GM12878 (cell line): ENCODE measurements around the gene TLX2. TPM values are rescaled to one million over a fixed set of nuclear protein-coding genes. Genes with fewer than 3 reads are reported as not detected.

Source experiments
- ATF7 ChIP-seq: fragments of 450-650 bp; IDR thresholded peaks from 2 replicates; pipeline ENCODE4 v1.6.1; 2016; ENCODE audit warnings: low read depth, mild to moderate bottlenecking
- CHD1 ChIP-seq: IDR thresholded peaks from 2 replicates; pipeline ENCODE4 v1.6.1; 2012; ENCODE audit warnings: low read depth, low read length, improper control_type of control experiment
- CHD2 ChIP-seq: IDR thresholded peaks from 2 replicates; pipeline ENCODE4 v1.6.1; 2011; ENCODE audit warnings: low read depth, low read length, improper control_type of control experiment, borderline replicate concordance
- CREM ChIP-seq: IDR thresholded peaks from 2 replicates; pipeline ENCODE4 v1.6.1; 2014; ENCODE audit warnings: antibody characterized with exemption, low read depth
- ELK1 ChIP-seq: IDR thresholded peaks from 2 replicates; pipeline ENCODE4 v1.6.1; 2012; ENCODE audit warnings: low read depth, low read length, improper control_type of control experiment
- EP300 ChIP-seq, 2 experiments: fragments of 150-350 bp in 1 of 2; IDR thresholded peaks; 2 replicates each; pipeline ENCODE4 v1.6.1; 2011 to 2012; ENCODE audit warnings: low read depth in 2 of 2, low read length in 2 of 2, borderline replicate concordance in 1 of 2, improper control_type of control experiment in 1 of 2, inconsistent platforms in 1 of 2; ENCODE audit not compliant: control insufficient read depth in 1 of 2
- FOXK2 ChIP-seq: fragments of 450-650 bp; IDR thresholded peaks from 2 replicates; pipeline ENCODE4 v1.6.1; 2017; ENCODE audit warnings: mild to moderate bottlenecking, moderate library complexity
- GATAD2B ChIP-seq: fragments of 450-650 bp; conservative IDR thresholded peaks from 2 replicates; pipeline ENCODE4 v1.6.1; 2017; ENCODE audit warnings: low read depth, mild to moderate bottlenecking, moderate library complexity
- HDAC6 ChIP-seq: fragments of 200-600 bp; sonication (generic); IDR thresholded peaks from one replicate; pipeline ENCODE4 v1.8.0; 2017; ENCODE audit warnings: antibody characterized with exemption; ENCODE audit not compliant: unreplicated experiment
- IKZF1 ChIP-seq: fragments of 450-650 bp; conservative IDR thresholded peaks from 2 replicates; pipeline ENCODE4 v1.6.1; 2017; ENCODE audit warnings: antibody characterized with exemption, mild to moderate bottlenecking
- IKZF2 ChIP-seq, 2 experiments: fragments of 450-650 bp; IDR thresholded peaks; 2 replicates each; pipeline ENCODE4 v1.6.1; 2017; ENCODE audit warnings: mild to moderate bottlenecking in 2 of 2, moderate library complexity in 2 of 2
- MXI1 ChIP-seq: fragments of 150-350 bp; IDR thresholded peaks from 2 replicates; pipeline ENCODE4 v1.6.1; 2011; ENCODE audit warnings: low read depth, mild to moderate bottlenecking, inconsistent platforms, low read length, improper control_type of control experiment
- NFYB ChIP-seq: IDR thresholded peaks from 2 replicates; pipeline ENCODE4 v1.6.1; 2011; ENCODE audit warnings: low read depth, mild to moderate bottlenecking, low read length, improper control_type of control experiment, moderate library complexity; ENCODE audit not compliant: insufficient read depth
- NKRF ChIP-seq: fragments of 450-650 bp; conservative IDR thresholded peaks from 2 replicates; pipeline ENCODE4 v1.6.1; 2017; ENCODE audit warnings: mild to moderate bottlenecking, moderate library complexity
- NR2F1 ChIP-seq: fragments of 450-650 bp; conservative IDR thresholded peaks from 2 replicates; pipeline ENCODE4 v1.6.1; 2017; ENCODE audit warnings: mild to moderate bottlenecking
- POLR2A ChIP-seq: IDR thresholded peaks from 2 replicates; pipeline ENCODE4 v1.6.1; 2011; ENCODE audit warnings: low read depth, mild to moderate bottlenecking, low read length
- SMARCA5 ChIP-seq: fragments of 450-650 bp; IDR thresholded peaks from 2 replicates; pipeline ENCODE4 v1.6.1; 2017; ENCODE audit warnings: mild to moderate bottlenecking
- SREBF1 ChIP-seq: IDR thresholded peaks from 2 replicates; pipeline ENCODE4 v1.6.1; 2012; ENCODE audit warnings: mild to moderate bottlenecking, low read length
- SRF ChIP-seq, 2 experiments: IDR thresholded peaks; 2 replicates each; pipeline ENCODE4 v1.6.1; 2011; ENCODE audit warnings: low read depth in 2 of 2, low read length in 2 of 2, mild to moderate bottlenecking in 1 of 2, moderate library complexity in 1 of 2
- TCF12 ChIP-seq: IDR thresholded peaks from 2 replicates; pipeline ENCODE4 v1.6.1; 2011; ENCODE audit warnings: low read depth, mild to moderate bottlenecking, low read length
- TCF7 ChIP-seq: IDR thresholded peaks from 2 replicates; pipeline ENCODE4 v1.6.1; 2014; ENCODE audit warnings: antibody characterized with exemption, borderline replicate concordance
- YY1 ChIP-seq: IDR thresholded peaks from 2 replicates; pipeline ENCODE4 v1.6.1; 2011; ENCODE audit warnings: low read depth, mild to moderate bottlenecking, low read length
- ZNF274 ChIP-seq: IDR thresholded peaks from one replicate; pipeline ENCODE4 v1.8.0; 2011; ENCODE audit not compliant: insufficient read length, insufficient read depth
- polyA plus RNA-seq, 11 experiments: library from polyadenylated mRNA; depleted of rRNA in 4 of 11; unstranded in 6 of 11; stranded (reverse) in 5 of 11; fragments of >200 nt; fragmentation: Nextera tagmentation in 4 of 11; fragmentation: Illumina TruSeq in 1 of 11; extraction: Ambion mirVana in 4 of 11; extraction: Trizol in 1 of 11; gene quantifications; 1 replicate in 1 of 11; 2 replicates in 10 of 11; pipeline versions ENCODE4 v1.2.1 to v1.2.3, GENCODE V29; 2011 to 2016; ENCODE audit warnings: inconsistent platforms in 2 of 11, missing spikeins in 2 of 11, low read depth in 1 of 11
- total RNA-seq, 4 experiments: library from RNA; depleted of rRNA in 3 of 4; stranded (reverse); fragments of >200 nt in 3 of 4; fragmentation: Illumina TruSeq in 1 of 4; extraction: Trizol in 1 of 4; gene quantifications; 2 replicates each; pipeline versions ENCODE4 v1.2.1 to v1.2.3, GENCODE V29; 2013 to 2021
- TF ChIP-seq, protein P1 (sequence below), 3 experiments: IDR thresholded peaks in 2 of 3; conservative IDR thresholded peaks in 1 of 3; 2 replicates each; pipeline ENCODE4 v1.5.1; 2011; ENCODE audit warnings: low read depth in 3 of 3, low read length in 3 of 3, mild to moderate bottlenecking in 3 of 3, control low read depth in 2 of 3, moderate library complexity in 2 of 3, inconsistent platforms in 1 of 3, mixed read lengths in 1 of 3; ENCODE audit not compliant: control insufficient read depth in 2 of 3, insufficient read depth in 1 of 3; ENCODE audit errors: extremely low read depth in 1 of 3
- TF ChIP-seq, protein P2 (sequence below): IDR thresholded peaks from 2 replicates; pipeline ENCODE4 v1.6.1; 2012; ENCODE audit warnings: low read depth, low read length, improper control_type of control experiment

Gene TLX2
- total and polyA plus RNA-seq, 10 of the 15 experiments (the other 5 are each of a cell fraction or from before 2014, with no cell fraction given) = 0.06 to 5.5 (median 3.6) TPM; not detected in 1

GRCh38 chr2:74482801-74483674 lies 31.2 kb upstream of the TLX2 start, which contains the start of the genes CCDC142 and TTC31 (continued):
- TF ChIP-seq SREBF1 = peak; percentile 79
- TF ChIP-seq SMARCA5 = peak; percentile 90; the same call in 1 of the 2 replicates
- peak; percentile 99 for TF ChIP-seq YY1
- no peak for TF ChIP-seq ZNF274
- TF ChIP-seq ELK1 = peak; percentile 66
- TF ChIP-seq CHD2 = peak; percentile 72; the same call in 1 of the 2 replicates
- peak; percentile 6; the same call in 1 of the 2 replicates for TF ChIP-seq MXI1
- TF ChIP-seq ATF7 = peak; percentile 63; the same call in 1 of the 2 replicates
- TF ChIP-seq FOXK2 = peak; percentile 53; the same call in 1 of the 2 replicates
- 0 out of 2 replicates have a peak, but pooled peaks have one; percentile 43 for TF ChIP-seq GATAD2B
- TF ChIP-seq TCF7 = peak; percentile 45; the same call in 1 of the 2 replicates
- 0 out of 4 replicates have a peak, but pooled peaks of 1 of the 2 experiments have one; percentile 27 for TF ChIP-seq SRF (IDR thresholded peaks at IDR 0.05; ENCODE audit: low read depth in 2 of 2, low read length in 2 of 2)
- TF ChIP-seq IKZF2 (IDR thresholded peaks at IDR 0.05) = peak; percentile 56 to 61
- TF ChIP-seq, protein P1, sequence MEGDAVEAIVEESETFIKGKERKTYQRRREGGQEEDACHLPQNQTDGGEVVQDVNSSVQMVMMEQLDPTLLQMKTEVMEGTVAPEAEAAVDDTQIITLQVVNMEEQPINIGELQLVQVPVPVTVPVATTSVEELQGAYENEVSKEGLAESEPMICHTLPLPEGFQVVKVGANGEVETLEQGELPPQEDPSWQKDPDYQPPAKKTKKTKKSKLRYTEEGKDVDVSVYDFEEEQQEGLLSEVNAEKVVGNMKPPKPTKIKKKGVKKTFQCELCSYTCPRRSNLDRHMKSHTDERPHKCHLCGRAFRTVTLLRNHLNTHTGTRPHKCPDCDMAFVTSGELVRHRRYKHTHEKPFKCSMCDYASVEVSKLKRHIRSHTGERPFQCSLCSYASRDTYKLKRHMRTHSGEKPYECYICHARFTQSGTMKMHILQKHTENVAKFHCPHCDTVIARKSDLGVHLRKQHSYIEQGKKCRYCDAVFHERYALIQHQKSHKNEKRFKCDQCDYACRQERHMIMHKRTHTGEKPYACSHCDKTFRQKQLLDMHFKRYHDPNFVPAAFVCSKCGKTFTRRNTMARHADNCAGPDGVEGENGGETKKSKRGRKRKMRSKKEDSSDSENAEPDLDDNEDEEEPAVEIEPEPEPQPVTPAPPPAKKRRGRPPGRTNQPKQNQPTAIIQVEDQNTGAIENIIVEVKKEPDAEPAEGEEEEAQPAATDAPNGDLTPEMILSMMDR (IDR thresholded peaks at IDR 0.05 in 2 of 3, conservative IDR thresholded peaks at IDR 0.05 in 1 of 3; ENCODE audit: control insufficient read depth in 2 of 3, extremely low read depth in 1 of 3, insufficient read depth in 1 of 3, low read depth in 3 of 3, low read length in 3 of 3) = peak; percentile 93 to 97 (median 97)
- TF ChIP-seq NKRF = peak; percentile 93
- no peak for TF ChIP-seq CHD1
- no peak for TF ChIP-seq NFYB
- TF ChIP-seq IKZF1 = peak; percentile 90
- TF ChIP-seq NR2F1 = peak; percentile 52
- peak; percentile 67 for TF ChIP-seq CREM
- TF ChIP-seq EP300 (IDR thresholded peaks at IDR 0.05; ENCODE audit: borderline replicate concordance in 1 of 2, control insufficient read depth in 1 of 2, low read depth in 2 of 2, low read length in 2 of 2) = no peak
- TF ChIP-seq, protein P2, sequence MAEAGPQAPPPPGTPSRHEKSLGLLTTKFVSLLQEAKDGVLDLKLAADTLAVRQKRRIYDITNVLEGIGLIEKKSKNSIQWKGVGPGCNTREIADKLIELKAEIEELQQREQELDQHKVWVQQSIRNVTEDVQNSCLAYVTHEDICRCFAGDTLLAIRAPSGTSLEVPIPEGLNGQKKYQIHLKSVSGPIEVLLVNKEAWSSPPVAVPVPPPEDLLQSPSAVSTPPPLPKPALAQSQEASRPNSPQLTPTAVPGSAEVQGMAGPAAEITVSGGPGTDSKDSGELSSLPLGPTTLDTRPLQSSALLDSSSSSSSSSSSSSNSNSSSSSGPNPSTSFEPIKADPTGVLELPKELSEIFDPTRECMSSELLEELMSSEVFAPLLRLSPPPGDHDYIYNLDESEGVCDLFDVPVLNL = peak; percentile 74; the same call in 1 of the 2 replicates
- no peak for TF ChIP-seq HDAC6
- peak; percentile 40; the same call in 1 of the 2 replicates for TF ChIP-seq TCF12
- peak; percentile 83 for TF ChIP-seq POLR2A
